OCI-LY7 (cell line): ENCODE results near the gene SNX13.

Experiments
- CTCF ChIP-seq: fragments of 200-600 bp; sonication (generic); conservative IDR thresholded peaks from 2 replicates; pipeline ENCODE4 v1.5.1; 2014; ENCODE audit warnings: mild to moderate bottlenecking, antibody characterized with exemption, low read length, moderate library complexity, mixed read lengths
- EZH2phosphoT487 ChIP-seq: fragments of 200-600 bp; sonication (generic); IDR thresholded peaks from 2 replicates; pipeline ENCODE4 v1.6.1; 2018; ENCODE audit warnings: low read depth, borderline replicate concordance, mild to moderate bottlenecking, mixed run types, antibody characterized with exemption, low read length, moderate library complexity, mixed read lengths

DNA sequence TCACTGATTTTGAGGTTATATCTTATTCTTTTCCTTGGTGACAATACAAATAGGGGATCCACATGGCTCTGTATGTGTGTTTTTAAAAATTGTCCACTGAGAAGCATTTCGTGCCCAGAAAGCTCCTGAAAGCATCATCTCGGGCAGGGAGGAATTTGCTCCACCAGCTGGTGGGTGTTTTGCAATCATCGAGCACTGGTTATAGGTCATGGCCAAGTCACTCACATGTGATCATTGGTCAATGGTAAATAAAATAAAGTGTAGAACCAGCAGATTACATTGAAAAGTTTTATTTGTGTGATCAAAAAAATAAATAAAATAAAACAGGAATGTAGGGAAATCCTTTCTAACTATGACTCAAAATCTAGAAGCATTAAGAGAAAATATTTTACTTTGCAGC is 23.0 kb upstream of the SNX13 start:
- TF ChIP-seq CTCF (no peak), EZH2phosphoT487 (no peak)
